NCI-H1092 (cell line): Measurements from ENCODE around the gene ZNF148.

ENCODE experiments used
- DNase-seq: peaks from one replicate; lab custom pipeline; 2025; lab: John Stamatoyannopoulos, UW

Gene ZNF148

DNA sequence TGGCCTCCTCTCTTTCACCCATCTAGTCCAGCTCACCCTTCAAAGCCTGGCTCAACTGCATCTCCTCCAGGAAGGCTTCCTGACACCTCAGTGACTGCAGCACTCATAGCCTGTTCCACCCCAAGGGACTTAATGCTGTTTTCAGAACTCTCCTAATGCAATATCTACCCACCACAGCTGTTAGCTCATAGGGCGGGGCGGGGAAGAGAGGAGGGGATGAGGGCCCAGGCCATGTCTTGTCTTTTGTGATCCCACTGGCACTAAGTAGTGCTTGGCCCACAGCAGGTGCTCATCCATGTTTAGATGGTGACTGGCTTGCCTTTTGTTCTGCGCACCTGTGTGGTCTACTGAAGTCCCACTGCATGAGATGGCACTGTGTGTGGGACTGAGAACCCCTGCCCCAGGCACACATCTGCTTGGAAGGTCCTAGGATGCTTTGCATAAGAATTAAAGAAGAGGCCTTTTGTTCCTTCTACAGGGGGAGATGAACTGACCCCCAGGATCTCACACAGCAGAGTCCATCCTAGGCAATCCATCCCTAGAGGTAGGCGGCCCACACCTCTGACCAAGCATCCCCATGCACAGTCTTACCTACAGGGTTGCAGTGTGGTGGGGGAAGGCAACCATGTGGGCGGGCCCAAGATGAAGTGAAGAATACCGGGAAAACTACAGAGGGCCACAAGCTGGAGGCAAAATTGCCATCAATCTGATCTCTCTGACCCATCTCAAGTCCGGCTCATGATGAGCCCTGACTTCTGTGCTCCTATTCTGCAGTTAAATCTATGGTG, 185.6 kb downstream of the ZNF148 start:
- DNase-seq: no peak

DNA sequence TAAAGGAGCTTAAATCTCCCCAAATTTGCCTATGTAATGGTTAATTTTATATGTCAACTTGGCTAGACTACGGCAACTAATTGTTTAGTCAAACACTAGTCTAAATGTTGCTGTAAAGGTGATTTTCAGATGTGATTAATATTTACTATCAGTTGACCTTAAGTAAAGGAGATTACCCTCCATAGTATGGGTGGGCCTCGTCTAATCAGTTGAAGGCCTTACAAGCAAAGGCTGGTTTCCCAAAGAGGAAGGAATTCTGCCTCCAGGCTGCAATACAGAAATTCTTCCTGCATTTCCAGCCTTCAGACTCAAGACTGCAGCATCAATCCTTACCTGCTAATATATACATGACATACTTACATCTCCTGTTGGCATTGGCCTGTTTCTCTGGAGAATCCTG, 186.2 kb downstream of the ZNF148 start:
- DNase-seq: no peak

DNA sequence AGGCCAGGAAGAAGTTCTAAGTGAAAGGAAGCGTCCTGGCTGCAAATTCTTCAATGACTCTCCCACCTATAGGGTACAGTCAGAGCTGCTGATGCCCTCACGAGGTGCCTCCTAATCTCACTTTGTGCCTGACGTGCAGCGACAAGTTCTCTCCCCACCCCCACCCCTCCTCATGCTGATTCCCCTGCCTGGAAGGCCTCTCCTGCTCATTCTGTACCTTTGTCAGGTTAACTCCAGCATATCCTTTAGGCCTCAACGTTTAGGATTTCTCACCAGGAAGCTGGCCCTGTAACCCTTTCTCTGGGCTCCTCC, 187.6 kb downstream of the ZNF148 start:
- DNase-seq: no peak

DNA sequence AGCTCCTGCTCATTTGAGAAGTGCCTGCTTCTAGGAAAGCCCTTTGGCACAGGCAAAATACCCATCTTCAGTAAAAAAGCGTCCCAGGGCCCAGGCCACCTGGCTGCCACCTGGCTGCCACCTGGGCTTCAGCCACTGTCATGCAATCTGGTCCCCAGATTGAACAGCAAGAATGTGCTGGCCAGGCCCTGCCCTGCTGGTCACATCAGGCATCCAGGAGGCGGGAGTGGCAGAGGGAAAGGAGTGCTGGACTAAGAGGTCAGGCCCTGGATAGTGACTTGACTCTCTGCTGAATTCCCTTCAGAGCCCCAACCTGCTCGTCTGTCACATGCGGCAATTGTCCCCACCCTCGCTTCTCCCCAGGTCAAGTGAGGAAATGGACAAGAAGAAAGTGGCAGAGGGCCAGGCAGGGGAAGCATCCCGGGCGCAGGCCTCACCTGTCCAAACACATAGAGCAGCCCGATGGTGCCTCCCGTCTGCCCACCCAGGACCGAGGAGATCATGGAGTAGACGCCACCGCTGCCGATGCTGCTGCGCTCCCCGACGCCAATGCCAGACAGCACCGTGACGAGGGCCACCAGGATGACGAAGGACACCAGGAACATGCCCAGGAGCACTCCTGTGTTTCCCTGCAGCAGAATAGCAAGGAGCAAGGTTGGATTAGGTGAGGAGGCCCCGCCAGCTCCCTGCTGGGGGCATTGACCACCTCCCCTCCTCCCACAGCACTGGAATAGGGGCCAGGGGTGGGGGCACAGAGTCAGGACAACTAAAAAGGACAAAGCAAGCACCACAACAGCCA, 188.1 kb downstream of the ZNF148 start:
- no peak for DNase-seq

DNA sequence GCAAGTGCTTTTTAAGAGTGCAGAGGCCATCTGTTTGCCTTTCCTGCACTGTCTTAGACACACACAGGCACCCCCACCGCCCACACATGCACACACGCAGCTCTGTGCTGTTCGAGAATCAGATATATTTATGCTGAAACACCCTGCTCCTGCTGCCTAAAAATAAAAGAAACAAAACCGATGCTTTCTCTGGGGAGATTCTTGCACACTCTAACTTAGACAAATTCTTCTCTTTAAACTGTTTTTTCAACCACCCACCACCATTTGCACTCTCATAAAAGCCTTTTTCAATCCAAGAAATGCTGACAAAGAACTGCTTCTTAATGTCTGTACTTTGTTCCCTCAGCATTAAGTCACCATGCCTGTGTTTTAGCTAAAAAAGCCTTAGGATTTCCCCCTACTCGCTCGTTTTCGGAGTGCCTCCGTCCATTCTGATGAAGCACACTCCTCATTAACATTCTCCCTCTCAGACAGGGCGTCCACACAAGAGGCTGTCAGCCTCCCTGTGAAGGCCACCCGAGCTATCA, 188.8 kb downstream of the ZNF148 start:
- DNase-seq: no peak

DNA sequence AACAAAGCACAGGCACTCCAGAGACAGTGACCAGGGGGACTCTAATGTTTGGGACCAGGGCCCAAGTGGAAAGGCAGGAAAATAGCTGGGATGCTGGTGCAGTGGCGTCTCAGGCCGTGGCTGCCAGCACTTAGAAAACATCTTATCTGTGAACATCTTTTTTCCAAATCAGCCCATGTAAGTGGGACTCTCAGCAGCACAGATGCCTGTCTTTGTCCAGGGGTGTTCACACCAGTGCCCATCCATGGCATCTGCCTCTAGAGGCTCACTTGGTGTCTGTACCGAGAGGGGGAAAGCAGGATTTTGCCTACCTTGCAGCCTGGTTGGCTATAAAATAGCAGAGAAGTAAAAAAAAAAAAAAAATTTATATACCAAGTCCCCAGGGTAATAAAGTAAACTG, 189.3 kb downstream of the ZNF148 start:
- DNase-seq: no peak

DNA sequence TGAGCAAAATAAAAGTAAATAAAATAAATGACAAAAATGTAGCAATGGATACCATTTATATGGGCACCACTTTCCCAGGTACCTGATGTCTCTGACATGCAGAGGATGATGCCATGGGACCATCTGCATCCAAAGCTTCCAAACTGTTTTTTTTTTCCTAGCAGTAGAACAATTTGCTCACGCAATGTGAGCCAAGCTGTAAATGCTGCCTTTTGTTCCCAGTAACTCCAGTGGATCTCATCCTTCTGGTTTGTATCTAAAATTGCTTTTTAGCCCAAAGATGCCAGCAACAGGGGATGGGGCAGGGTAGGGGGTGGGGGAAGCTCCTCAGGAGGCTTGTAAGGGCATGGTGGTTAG, 195.3 kb downstream of the ZNF148 start:
- DNase-seq: no peak

DNA sequence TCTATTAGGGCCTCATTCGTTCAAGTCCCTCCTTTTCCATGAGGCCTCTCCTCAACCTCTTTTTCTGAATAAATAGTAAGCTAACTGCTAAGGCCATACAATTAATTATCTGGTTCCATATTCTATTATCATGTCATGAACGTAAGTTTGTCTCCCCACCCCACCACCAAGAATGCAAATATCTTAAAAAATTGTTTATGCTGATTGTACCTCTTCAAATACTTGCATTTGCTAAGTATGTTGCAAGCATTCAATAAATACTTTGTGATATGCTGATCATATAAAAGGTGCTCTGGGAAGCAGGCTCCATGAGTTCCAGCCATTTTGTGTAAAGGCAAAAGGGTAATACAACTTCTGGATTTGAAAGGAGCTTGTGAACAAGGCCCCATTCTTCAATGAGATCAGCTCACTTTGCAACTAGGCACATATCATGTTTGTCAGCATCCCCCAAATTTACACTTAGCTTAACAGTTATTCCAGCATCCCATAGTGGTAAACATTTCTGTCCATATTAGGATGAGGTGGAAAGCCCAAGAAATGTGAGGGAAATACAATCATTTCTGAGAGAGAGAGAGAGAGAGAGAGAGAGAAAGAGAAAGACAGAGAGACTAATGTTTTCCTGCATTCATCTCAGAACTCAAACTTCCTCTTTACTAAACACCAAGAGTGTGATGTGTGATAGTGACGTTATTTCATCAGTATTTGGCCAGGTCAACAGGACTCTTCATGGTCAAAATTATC, 195.8 kb downstream of the ZNF148 start:
- DNase-seq: no peak

DNA sequence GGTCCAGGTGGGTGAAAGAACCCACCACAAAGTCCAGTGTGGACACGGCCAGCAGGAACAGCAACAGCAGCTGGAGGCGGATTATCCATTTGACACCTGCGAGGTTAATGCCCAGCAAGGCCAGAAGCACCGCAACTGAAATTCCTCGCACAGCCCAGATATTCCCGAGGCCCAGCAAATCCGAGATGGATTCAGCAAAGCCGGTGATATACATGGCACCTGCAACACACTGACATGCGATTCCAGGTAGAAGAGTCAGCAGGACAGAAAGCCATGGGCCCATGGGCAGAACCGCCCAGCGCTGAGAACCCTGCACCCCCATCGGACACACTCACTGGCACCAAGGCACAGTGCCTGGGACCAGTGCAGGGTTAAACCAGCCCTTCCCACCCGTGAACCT, 197.4 kb downstream of the ZNF148 start:
- no peak for DNase-seq
